GM19035 (cell line): ENCODE data around the gene CETP.

ENCODE experiments used
- ATAC-seq: cut with Tn5 transposase; IDR thresholded peaks from one replicate; pipeline ENCODE4 v1.9.1; 2021; ENCODE audit not compliant: unreplicated experiment

CETP gene

GRCh38 chr16:57017251-57017650, 55.5 kb downstream of the CETP start:
- ATAC-seq: no peak

GRCh38 chr16:57019746-57020145, 58.0 kb downstream of the CETP start:
- no peak for ATAC-seq

- ATAC-seq: no peak
Observed at GRCh38 chr16:57020651-57021050, 58.9 kb downstream of the CETP start.

DNA sequence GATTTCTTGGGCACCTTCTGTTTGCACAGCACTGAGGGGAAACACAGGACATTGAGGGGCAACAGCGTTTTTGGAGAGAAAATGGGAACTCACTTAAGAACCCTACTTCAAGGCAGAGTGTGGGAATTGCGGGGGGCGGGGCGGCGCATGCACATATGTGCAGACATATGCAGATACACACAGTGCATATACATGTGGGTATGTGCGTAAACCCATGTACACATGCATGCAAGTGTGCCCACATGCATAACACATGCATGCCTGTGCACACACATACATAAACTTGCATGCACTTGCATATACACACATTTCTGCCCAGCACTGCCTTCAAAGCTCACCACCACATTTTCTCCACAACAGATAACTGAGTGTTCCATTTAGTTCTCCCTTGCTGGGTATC, 60.0 kb downstream of the CETP start:
- no peak for ATAC-seq

DNA sequence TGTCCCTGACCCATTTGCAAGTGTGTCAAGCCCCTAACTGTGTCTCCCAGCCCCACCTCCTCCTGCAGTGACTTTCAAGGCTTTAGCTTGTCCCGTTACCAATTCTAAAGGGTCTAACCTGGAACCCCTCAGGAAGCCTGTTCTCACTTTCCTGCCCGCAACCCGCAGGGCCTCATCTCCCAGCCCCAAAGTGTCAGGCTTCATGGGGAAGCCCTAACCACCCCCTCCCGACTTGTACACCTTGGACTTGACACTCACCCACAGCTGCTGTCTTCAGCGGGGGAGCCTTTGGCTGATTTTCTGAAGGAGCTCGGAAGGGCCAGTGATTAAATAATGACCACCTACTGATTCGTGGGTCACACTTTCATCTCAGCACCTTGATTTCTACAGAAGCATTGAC, 60.7 kb downstream of the CETP start:
- ATAC-seq: no peak

- no peak for ATAC-seq
Observed at GRCh38 chr16:57023541-57024249, 61.9 kb downstream of the CETP start.

- no peak for ATAC-seq
Observed at GRCh38 chr16:57024894-57025680, 63.3 kb downstream of the CETP start.

- no peak for ATAC-seq
Observed at GRCh38 chr16:57025941-57026777, 64.4 kb downstream of the CETP start.

DNA sequence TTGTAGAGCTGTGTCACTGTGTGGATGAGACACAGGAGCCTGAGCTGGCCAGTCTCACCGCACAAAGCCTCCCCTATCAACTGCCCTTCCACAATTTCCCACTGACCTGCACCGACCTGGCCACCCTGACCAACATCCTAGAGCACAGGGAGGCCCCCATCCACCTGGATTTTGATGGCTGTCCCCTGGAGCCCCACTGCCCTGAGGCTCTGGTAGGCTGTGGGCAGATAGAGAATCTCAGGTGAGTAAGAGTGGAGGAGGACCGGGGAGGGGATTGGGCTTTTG, 65.0 kb downstream of the CETP start:
- ATAC-seq: no peak

- no peak for ATAC-seq
Observed at GRCh38 chr16:57027067-57027466, 65.3 kb downstream of the CETP start.

- ATAC-seq: no peak
Observed at GRCh38 chr16:57028086-57028485, 66.3 kb downstream of the CETP start.

DNA sequence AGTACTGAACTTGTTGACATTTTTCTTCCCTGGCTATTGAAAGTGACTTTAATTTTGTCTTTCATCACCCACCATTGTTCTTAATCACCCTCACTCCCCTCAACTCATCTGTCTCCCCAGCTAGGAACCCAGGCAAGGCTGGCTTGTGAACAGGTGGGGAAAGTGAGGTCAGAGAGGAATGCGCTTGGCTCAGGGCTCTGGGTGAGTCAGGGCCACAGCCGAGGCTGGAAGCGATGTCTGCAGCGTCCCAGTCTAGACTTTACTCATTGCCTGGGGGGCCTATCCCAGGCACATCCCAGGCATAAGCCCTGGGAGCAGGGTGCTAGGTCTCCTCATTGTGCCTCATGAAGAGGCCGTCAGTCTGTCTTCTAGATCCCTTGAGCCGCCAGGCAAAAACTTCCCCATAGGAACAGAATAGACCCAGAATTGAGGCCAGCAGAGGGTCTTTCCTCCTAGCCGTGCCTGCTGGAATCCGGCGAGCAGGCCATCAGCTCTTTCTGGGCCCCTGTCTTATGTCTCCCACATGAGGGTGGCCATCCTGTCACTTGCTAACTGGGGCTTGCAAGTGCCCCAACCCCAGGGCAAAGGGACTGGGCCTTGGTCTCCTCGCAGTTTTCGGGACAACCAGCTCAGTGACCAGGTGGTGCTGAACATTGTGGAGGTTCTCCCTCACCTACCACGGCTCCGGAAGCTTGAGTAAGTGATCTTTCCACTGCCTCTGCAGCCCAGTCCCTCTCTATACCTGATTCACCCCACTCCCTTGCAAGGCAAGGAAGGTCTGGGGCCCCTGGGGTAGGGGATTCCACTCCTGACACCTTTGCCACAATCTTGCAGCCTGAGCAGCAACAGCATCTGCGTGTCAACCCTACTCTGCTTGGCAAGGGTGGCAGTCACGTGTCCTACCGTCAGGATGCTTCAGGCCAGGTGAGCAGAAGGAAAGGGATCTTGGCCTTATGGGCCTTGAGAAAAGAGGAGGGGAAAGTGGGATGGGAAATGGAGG, 67.7 kb downstream of the CETP start:
- no peak for ATAC-seq

GRCh38 chr16:57030346-57030902, 68.7 kb downstream of the CETP start:
- ATAC-seq: no peak

- ATAC-seq: no peak
Observed at GRCh38 chr16:57031156-57031555, 69.4 kb downstream of the CETP start.

DNA sequence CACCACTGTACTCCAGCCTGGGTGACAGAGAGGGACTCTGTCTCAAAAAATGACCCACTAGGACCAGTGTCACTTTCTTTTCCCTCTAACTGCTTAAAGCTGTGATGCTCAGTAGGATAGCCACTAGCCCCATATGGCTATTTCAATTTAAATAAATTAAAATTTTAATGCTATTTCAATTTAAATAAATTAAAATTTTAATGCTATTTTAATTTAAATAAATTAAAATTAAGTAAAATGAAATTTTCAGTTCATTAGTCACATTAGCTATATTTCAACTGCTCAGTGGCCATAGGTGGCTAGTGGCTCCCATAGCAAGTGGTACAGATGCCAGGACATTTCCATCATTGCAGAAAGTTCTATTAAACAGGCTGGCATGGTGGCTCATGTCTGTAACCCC, 70.6 kb downstream of the CETP start:
- ATAC-seq: no peak

DNA sequence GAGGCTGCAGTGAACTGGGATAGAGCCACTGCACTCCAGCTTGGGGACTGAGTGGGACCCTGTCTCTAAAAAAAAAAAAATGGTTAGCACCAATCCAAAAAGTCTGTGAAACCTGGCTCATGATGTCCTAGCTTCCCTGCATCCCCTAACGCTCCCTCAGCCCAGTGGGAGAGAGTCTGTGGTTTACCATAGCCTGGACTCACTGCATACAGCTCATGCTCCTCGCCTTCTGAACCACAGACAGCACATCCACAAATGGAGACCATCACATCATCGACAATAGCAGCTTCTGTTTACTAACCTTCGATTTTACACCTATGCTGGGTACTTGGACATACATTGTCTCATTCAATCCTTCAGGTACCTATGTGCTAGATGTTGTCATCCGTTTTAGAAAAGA, 71.2 kb downstream of the CETP start:
- ATAC-seq: no peak
